Measurements from ENCODE around the gene OR10X1.

- TF ChIP-seq CTCF (IDR thresholded peaks at IDR 0.05) (no peak), POLR2A (IDR thresholded peaks at IDR 0.05) (no peak)
Measured at GRCh38 chr1:158554352-158554751, 25.3 kb downstream of the OR10X1 start, which contains the start of gene OR6Y1.

All from thyroid gland (tissue), 4 donors.